ENCODE results near the gene A1BG.
A peak's percentile ranks its signal among the peaks of the same experiment; 100 is the strongest.

- TF ChIP-seq, protein P1, sequence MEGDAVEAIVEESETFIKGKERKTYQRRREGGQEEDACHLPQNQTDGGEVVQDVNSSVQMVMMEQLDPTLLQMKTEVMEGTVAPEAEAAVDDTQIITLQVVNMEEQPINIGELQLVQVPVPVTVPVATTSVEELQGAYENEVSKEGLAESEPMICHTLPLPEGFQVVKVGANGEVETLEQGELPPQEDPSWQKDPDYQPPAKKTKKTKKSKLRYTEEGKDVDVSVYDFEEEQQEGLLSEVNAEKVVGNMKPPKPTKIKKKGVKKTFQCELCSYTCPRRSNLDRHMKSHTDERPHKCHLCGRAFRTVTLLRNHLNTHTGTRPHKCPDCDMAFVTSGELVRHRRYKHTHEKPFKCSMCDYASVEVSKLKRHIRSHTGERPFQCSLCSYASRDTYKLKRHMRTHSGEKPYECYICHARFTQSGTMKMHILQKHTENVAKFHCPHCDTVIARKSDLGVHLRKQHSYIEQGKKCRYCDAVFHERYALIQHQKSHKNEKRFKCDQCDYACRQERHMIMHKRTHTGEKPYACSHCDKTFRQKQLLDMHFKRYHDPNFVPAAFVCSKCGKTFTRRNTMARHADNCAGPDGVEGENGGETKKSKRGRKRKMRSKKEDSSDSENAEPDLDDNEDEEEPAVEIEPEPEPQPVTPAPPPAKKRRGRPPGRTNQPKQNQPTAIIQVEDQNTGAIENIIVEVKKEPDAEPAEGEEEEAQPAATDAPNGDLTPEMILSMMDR (IDR thresholded peaks at IDR 0.05), result no peak
- TF ChIP-seq EP300 (IDR thresholded peaks at IDR 0.05) (peak in 1 of 4 donors; percentile 17), POLR2A (IDR thresholded peaks at IDR 0.05) (peak; percentile 44 to 51), POLR2AphosphoS5 (IDR thresholded peaks at IDR 0.05) (peak; percentile 61 to 84 (median 76))
These were observed 26.2 kb downstream of the A1BG start, which contains the start of gene ZSCAN22 for GRCh38 chr19:58326914-58327726.

Data from sigmoid colon (tissue), 4 donors.